ENCODE measurements around the gene ADCK1.
"Not testable (repeated sequence)": the region's sequence is repeated elsewhere in the genome, so short reads cannot be mapped to it uniquely, and the experiment has no call there.

Gene ADCK1

DNA sequence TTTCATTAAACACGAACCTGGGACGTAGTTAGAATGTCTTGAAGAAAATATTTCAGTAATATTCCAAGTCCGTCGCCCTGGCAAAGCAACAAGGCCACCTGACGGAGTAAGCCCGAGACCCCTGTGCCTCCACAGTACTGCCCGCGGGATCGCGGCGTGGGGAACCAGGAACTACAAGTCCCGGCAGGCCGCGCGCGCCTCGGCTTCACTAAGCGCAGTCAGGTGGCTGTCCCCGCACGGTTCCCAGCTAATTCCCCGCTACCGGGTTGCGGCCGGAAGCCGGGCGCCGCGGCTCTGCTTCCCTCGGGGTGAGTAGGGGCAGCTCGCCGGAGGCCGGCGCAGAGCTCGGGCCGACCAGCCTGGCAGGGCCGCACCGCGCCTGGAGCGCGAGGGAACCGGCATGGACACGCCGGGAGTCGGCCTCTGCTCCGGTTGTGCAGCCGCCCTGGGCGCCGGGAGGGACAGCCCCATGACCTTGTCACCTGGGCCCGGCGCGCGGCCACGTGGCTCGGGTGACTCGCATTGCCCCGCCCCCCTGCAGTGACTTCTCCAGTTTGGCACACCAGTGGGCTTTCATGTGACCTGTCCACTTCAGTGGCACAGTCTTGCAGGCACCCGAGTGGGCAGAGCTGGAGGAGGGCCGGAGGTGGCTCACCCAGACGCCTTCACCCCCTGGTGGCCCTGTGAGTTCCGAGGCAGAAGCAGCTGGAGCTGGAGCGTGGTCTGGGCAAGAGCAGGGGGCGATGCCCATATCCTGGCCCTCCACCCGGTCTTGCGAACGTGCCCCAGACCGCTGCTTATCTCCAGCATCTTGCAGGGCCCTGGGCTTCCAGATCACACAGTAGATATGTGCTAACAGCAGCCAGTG lies at the start of gene ADCK1:
ADCK1 (plus strand) TSS at position 247 of the 868 bp plus-strand sequence. CDS start 18,870 bp downstream, outside the sequence.
- DNase-seq (ENCODE audit: low read depth) = peak; percentile 27

GRCh38 chr14:77752266-77752665 lies 47.6 kb upstream of the ADCK1 start:
- no peak for DNase-seq (ENCODE audit: low read depth)

DNA sequence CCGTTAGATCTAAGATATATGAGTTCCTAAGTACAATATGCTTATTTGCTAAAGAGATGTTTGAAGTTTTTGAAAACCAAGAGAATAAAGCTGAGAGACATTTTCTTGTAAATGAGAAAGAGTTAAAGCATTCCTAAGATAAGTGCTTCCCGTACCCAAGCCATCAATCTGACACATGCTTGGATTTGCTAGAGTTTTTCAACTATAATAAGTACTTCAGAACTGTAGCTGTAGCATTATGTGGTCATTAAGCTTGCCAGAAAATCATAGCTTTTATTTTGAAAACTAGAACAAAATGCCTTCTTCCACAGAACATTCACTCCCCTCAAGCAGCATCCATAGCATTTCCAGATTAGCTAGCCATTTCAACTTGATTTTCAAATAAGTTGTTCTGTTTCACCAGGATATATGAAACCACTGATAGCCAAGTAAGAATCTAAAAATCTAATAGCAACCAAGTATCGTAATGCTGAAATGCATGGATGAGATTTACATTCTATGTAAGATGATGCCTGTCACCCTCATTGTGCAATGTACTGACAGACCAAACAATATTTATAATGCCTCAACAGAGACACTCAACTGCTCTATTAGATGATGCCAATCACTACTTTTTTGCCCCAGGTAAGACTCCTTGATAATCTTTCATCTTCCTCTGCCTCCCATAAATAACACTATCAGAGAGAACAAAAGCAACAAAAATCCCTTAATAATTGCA lies 47.0 kb upstream of the ADCK1 start:
- no peak for DNase-seq (ENCODE audit: low read depth)

GRCh38 chr14:77760381-77761204 lies 39.3 kb upstream of the ADCK1 start, which contains the start of gene SNW1:
Gene SNW1, minus strand, starts transcription at chr14:77761156. Its CDS starts 29 bp downstream, at chr14:77761127.
- peak; percentile 19 for DNase-seq (ENCODE audit: low read depth)

DNA sequence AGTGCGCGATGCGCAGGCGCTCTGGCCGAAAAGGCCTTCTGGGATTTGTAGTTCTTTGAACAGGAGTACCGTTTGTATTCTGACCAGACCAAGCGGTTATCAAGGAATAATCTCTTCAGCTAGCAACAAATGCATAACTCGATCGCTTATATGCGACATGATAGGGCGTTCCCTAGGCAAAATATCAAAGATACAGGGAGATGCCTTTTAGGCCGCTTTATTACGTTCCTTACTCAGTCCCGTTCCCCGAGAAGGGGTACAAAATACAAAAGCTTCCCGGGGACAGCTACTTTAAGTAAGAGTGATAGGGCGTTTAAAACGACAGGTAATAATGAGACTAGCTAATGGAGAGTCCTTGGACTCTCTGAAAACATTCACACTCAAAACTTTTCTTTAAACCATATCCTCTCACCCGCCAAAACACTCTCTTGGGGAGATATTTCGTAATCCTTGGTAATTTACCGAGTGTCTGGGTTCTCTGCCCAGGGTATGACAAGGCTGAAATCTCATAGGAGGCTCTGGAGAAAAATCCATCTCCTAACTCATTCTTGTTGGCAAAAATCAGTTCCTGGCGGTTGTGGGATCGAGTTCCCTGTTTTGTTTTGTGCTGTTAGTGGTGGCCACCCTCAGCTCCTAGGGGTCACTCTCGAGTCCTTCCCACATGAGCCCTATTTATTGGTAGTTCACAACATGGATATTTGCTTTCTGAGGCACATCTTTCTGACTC lies 38.5 kb upstream of the ADCK1 start:
- DNase-seq (ENCODE audit: low read depth) = peak; percentile 66

- no peak for DNase-seq (ENCODE audit: low read depth)
Measured at GRCh38 chr14:77763316-77763715, 36.6 kb upstream of the ADCK1 start.

DNA sequence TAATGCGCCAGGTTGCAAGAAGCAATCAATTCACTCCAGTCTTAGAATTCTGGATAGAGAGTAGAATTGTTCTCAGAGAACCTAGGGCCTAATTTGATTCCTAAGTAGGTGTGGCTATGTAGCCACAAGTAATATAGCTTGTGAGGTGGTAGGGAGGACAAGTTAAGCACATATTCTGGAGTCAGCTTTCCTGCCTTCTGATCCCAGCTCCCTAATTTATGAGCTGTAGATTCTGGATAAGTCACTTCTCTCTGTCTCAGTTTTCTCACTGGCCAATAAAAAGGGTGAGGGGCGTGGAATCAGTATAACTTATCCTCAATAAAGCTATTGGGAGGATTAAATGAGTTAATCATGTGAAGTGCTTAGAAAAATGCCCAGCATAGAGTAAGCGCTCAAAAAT lies 35.9 kb upstream of the ADCK1 start:
- DNase-seq (ENCODE audit: low read depth) = no peak

DNA sequence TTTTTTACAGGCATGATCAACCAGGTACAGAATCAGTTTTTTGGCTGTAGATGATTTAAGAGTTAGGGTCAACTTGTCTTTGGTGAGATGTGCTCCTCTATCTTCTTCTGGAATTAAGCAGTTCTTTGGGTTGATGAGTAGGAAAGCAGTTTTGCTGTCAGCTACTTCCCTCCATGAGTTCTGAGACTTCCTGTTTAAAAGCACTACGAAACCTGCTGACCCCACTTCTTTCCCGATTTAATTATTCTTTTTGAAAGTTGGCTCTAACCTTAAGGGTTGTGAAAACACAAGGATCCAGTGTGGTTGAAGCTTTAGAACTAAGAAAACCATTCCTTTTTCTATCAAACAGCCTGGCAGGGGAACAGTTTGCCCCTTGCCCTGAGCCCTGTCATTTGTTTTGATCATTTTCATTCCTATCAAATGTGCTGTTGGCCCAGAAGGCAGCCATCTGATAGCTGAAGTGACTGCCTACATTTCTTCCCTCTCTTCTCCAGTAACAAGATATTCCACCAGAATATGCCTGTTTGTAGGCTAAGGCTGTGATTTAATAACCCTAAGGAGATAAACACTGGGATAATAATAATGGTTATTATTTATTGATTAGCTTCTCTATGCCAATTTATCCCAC lies 31.4 kb upstream of the ADCK1 start:
- not testable (repeated sequence) for DNase-seq (ENCODE audit: low read depth)

GRCh38 chr14:77773966-77774365 lies 25.9 kb upstream of the ADCK1 start:
- not testable (repeated sequence) for DNase-seq (ENCODE audit: low read depth)

DNA sequence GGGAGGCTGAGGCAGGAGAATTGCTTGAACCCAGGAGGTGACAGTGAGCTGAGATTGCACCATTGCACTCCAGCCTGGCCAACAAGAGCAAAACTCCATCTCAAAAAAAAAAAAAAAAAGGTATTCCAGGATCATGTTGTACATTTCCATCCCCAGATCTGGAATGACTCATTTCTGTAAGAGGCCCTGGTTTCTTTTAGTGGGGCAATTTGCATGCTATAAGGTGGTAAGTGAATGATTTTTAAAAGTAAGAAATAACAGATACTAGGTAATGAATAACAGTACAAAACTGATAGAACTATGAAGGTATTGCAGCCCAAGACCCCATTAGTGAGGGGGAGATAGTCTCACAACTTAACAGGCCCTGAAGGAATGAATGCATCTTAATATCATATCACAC lies 17.7 kb upstream of the ADCK1 start:
- no peak for DNase-seq (ENCODE audit: low read depth)

DNA sequence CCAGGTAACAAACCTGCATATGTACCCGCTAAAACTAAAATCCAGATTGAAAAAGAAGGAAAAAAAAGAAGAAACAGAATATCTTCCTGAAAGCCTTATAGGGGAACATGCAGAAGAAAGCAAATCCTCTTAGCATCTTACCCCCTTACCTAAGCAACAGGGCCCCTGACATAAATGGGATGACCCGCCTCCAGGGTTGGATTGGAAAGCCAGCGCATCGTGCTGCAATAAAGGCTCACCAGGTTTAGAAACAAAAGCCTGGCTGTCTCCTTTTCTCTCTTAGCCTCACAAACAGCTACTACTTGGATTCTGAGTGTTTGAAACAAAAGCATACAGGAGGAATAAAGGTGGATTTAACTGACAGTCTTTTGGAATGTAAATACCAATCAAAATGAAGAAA lies 13.8 kb upstream of the ADCK1 start:
- DNase-seq (ENCODE audit: low read depth) = no peak

DNA sequence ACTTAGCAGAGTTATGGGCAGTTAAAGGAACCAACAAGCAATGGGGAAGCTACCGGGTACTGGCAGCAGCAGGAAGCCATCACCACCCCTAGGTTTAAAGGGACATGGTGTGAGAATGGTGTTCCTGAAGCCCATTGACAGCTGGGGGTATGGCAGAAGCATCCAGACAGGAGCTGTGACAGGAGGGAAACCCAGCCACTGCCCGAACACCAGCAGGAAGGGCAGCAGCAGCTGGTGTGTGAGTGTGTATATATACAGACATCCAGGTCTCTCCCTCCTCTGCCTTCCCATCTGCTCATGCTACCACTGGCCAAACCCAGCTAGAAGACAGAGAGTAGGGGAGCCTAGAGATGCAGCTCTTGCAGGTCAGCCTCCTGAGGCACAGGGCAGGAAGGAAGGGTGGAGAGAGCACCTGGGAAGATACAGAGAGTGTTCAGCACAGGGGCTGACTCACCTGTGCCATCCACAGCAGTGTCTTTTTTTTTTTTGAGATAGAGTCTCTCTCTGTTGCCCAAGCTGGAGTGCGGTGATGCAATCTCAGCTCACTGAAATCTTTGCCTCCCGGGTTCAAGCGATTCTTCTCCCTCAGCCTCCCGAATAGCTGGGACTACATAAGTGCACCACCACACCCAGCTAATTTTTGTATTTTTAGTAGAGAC lies 9.2 kb upstream of the ADCK1 start:
- DNase-seq (ENCODE audit: low read depth) = no peak

DNA sequence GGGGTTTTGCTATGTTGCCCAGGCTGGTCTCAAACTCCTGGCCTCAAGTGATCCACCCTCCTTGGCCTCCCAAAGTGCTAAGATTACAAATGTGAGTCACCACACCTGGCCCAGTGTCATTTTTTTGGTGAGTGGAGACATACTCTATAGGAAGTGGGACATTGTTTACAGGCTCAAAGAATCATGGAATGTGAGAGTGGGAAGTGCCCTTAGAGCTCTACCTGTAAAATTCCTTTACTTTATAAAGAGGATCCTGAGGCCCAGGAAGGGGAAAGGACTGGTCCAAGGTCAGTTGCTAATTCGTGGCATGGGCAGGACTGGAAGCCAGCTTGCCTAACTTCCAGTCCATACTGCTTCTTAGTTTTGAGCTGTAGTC lies 8.7 kb upstream of the ADCK1 start:
- no peak for DNase-seq (ENCODE audit: low read depth)

GRCh38 chr14:77793255-77793654 lies 6.7 kb upstream of the ADCK1 start:
- DNase-seq (ENCODE audit: low read depth) = not testable (repeated sequence)

- no peak for DNase-seq (ENCODE audit: low read depth)
Measured at GRCh38 chr14:77794357-77794756, 5.6 kb upstream of the ADCK1 start.

- DNase-seq (ENCODE audit: low read depth) = not testable (repeated sequence)
Measured at GRCh38 chr14:77799456-77799855, 453 bp upstream of the ADCK1 start.

DNA sequence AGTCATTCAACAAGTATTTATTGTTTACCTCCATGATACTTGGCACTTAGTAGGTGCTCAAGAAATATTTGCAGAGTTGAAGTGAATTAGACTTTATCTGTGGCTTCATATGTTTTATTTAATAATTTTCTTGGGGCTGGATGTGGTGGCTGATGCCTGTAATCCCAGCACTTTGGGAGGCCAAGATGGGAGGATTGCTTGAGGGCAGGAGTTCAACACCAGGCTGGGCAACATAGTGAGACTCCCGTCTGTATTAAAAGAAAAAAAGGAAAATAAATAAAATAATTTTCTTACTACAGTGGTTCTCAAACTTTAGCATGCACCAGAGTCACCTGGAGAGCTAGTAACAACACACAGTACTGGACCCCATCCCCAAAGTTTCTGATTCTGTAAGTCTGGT lies 905 bp downstream of the ADCK1 start:
- no peak for DNase-seq (ENCODE audit: low read depth)

- DNase-seq (ENCODE audit: low read depth) = no peak
Measured at GRCh38 chr14:77804592-77804991, 4.7 kb downstream of the ADCK1 start.

DNA sequence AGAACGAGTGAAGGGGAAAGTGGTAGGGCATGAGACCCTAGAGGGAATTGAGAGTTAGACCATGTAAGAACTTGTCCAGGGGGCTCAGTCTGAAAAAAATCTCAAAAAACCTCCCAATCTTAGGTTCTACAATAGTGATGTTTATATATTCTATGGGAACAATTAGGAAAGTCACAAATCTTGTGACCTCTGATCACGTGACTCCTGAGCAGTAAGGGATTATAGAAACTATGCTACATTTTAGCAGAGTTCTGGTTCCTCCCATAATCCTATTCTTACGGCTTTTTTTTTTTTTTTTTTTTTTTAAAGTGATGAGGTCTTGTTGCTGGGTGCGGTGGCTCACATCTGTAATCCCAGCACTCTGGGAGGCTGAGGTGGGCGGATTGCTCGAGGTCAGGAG lies 5.8 kb downstream of the ADCK1 start:
- DNase-seq (ENCODE audit: low read depth) = no peak

- DNase-seq (ENCODE audit: low read depth) = no peak
Measured at GRCh38 chr14:77808250-77808649, 8.3 kb downstream of the ADCK1 start.

DNA sequence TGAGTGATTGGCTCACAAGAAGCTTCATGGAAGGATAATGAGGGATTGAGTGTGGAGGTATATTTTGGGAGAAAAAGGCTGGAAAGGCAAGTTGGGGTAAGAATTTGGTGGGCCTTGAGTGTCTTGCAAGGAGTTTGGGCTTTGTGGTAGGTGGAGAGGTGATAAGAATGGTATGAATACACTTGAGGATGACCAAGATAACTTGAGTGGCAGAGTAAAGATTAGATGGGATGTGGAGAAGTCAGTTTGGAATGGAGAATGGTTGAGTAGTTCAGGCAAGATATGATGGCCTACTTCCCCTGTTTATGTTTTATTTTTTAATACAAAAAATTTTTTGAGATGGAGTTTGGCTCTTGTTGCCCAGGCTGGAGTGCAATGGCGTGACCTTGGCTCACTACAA lies 9.1 kb downstream of the ADCK1 start:
- no peak for DNase-seq (ENCODE audit: low read depth)

Data from GM04503 (cell line).